GM19328 (cell line): ENCODE measurements around the gene RGS6.
A peak's percentile ranks its signal among the peaks of the same experiment; 100 is the strongest.
"Not testable (repeated sequence)": the region's sequence is repeated elsewhere in the genome, so short reads cannot be mapped to it uniquely, and the experiment has no call there.

Source experiments
- ATAC-seq: cut with Tn5 transposase; IDR thresholded peaks from one replicate; pipeline ENCODE4 v1.9.1; 2021; ENCODE audit warnings: mild to moderate bottlenecking, moderate library complexity; ENCODE audit not compliant: unreplicated experiment

The RGS6 gene

DNA sequence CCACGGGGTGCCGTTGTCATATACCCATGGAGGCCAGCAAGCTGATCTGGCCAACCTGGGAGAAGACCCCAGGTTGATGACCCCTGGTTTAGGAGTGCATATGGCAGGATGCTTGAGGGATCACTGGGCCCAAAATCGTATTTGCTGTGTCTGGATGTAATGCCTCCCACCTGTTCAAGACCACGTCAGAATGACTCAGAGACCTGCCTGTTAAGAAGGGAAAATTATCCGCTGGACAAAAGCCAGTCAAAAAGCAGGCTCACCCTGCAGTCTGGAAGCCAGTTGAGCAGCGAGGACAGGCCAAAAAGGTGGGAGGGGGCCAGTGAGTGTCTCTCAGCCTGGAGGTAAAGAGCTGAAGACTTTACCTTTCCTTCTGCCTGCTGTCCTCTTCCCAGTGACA lies 512.5 kb downstream of the RGS6 start:
- no peak for ATAC-seq

DNA sequence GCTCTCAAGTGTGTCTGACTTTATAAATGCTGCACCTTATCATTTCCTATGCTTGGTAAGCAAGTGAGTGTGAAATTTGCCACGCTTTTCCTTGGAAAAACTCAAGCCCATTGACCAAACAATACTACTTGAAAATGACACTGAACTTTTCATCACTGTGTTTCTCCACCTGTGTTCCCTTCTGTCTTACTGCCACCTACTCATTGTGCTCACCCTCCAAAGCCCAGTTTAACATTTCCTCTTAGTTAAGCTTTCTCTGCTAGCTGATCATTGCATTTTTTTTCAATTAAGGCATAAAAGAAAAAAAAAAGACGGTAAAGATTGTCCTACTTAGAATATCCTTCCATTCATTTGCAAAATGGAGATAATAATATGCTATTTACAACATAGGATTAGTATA lies 516.0 kb downstream of the RGS6 start:
- ATAC-seq, result no peak

DNA sequence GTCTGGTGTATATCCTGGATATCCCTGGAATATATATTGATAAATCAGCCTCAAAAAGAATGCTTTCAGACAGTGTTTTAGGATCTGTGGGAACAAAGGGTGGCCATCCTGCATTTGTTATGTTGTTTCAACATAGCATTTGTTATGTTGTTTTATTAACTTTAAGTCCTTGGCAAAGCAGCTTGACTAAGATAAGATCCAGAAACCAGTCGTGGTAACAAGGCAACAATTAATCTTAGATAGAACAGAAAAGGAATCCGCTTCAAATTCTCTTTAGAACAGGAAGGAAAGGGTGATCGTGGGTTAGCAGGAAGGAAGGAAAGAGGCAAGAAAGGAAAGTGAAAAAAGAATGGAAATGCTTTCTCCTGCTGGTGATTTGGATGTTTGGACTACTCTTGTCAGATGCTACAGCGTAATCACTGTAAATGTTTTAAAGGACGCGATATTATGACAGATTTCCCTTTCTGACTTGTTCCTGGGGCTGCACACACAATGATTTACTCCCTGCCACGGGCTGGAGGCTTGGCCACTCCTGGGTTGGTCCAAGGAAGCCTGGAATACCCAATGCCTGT lies 518.3 kb downstream of the RGS6 start:
- no peak for ATAC-seq

DNA sequence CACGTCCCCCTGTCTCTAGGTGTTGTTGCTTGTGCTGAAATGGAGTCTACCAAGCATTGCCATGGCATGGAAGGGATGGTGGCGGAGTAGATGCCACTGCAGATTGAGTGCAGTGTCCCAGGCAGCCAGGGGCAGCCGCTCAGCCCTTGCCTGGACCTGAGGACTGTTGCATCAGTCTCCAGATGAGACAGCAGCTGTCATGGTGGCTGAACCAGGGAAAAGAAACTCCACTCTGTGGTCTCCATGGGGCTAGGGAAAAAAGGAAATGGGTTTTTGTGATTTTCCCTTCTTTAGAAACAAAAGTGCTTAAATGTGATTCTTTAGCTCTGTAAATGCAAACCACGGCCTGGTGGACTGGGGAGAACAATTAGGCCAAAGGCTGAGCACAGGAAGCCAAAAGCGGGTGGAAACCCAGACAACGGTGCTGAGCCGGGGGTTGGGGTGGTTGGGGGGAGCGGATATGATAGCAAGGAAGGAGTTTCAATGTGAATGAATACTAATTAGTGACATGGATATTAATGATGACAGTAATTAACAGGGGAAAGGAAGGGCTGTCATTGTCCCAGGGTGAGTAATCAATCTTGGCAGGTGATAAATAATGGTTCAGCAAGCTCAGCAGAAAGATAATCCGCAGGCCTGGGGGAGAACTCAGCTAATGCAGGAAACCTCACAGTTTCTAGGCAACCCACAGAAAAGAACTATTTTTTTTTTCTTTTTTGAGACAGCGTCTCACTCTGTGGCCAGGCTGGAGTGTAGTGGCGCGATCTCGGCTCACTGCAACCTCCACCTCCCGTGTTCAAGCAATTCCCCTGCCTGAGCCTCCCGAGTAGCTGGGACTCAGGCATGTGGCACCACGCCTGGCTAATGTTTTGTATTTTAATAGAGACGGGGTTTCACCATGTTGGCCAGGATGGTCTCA lies 519.1 kb downstream of the RGS6 start:
- no peak for ATAC-seq

DNA sequence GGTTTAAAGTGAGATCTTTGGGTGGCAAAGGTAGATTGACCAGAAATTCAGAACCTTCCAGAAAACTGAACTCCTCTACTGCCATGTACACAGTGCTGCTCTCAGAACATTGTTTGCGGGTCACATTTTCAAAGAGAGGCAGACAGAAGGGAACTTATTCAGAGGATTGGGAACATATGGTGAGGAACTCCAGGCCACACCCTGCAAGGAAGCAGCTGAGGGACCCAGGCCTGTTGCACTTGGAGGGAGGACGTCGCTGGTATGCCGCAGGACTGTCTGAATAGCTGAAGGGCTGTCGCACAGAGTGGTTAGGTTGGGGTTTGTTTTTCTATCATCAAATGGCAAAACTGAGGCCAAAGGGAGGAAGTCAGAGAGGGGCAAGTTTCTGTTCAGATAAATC lies 520.5 kb downstream of the RGS6 start:
- ATAC-seq, result no peak

DNA sequence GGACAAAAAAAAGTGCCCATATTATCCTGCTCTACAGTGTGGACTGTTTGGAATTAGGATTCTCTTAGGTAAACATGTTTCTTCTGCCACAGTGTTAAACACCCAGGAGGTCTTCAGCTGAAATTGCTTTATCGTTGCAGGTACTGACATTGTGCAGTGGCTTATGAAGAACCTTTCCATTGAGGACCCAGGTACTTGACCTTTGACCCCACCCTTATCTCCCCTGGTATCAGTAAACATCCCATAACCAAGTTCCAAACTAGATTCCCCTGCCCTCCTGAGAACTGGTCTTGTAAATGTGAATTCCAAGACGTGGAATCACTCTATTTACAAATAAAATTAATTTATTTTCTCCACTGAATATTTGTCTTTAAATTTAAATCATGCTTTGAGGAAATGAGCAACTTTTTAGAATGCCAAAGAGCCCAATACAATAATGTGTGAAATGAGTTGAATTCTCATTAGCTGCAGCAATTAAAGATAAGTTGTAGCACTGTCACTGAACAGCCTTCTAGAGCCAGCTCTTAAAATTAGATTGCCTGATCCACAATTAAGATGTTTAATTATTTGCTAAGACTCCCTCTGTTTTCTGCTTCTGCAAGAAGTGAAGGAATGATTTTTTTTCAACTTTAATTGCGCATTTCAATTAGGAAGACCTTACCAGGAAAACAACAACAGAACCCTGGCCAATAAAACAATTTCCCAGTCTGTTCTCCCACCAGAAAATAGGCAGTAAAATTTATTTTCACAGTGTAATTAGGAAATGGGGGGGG lies 522.3 kb downstream of the RGS6 start:
- no peak for ATAC-seq

DNA sequence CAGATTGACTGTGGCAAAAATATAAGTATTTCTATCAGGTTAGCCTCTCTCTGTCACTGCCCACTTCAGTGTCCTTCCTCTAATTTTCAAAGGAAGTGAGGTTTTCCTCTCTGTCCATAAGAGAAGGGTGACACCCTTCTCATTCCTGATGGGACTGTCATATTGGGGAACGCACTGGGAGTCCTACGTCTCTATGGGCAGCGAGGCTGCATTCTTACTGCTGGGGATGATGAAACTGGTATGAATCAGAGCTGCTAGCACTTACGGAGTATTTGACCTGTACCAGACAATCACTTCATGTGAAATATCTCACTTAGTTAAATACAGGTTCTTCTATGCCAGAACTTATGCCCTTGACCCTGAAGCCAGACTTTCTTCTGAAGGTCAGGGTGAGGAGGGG lies 525.4 kb downstream of the RGS6 start:
- no peak for ATAC-seq

DNA sequence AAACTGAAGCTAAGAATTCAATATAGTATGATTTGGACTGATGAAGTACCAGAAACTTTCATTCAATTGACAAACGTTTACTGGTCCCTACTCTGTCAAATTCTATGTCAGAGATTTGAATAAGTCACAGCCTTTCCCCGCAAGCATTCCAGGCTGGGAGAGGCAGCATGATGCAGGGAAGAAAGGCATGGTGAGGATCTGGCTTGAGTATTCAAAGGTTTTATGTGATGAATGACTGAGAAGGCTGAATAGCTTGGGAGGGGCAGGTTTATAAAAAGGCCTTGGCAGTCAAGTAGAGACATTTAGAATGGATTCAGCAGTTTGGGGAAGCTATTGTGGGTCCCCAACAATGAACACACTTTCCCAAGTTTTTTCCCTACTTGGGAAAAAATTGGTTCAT lies 529.8 kb downstream of the RGS6 start:
- ATAC-seq, result no peak

DNA sequence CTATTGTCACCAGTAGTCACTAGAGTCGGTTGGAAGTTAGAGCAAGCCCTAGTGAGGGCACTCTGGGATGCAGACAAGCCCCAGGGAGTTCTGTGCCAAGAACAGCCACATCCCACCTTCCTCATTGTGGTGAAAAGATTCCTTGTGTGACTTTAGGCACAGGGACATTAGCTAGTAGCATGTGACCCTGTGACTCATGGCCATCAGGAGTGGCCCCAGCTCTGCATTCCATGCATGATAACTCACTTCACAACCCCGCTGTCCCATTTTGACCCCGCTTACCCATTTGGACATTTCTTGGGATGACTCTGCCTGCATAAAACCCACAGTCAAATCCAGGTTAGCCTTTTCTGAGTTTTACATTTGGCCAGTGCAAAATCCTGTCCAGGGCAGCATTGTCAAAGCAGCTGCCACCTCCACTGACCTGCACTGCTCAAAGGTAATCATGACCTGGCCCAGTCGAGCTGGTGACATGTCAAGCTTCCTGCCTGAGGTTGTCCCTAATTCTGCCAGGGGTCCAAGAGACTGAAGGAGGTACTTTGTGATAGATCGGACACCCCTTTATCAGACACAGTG lies 531.1 kb downstream of the RGS6 start:
- ATAC-seq, result no peak

DNA sequence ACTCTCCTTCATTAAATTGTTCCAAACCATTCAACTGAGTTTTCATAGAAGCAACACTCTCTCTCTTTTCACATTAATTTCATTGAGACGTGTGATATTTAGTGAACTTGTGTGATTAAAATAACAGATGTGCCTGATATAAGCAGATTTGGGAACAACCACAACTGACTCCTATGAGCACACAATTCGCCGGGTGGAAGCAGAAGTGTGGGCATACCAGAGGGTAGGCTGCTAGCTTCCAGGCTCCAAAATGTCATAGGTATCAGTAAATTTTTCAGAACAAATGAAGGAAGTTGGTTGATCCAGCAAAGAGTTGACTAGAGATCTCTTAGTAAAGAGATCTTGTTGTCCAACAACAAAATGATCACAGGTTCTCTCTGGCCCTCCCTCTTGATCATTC lies 532.0 kb downstream of the RGS6 start:
- no peak for ATAC-seq

DNA sequence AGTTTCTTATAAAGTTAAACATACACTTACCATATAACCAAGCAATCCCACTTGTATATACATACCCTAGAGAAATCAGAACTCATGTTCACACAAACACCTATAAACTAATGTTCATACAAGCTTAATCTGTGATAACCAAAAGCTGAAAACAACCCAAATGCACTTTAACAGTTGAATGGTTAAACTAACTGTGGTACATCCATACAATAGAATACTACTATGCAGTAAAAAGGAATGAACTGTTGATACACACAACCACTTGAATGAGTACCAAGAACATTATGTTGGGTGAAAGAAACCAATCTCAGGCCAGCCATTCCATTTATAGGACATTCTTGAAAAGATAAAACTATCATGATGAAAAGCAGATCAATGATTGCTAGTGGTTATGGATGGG lies 534.1 kb downstream of the RGS6 start:
- no peak for ATAC-seq

DNA sequence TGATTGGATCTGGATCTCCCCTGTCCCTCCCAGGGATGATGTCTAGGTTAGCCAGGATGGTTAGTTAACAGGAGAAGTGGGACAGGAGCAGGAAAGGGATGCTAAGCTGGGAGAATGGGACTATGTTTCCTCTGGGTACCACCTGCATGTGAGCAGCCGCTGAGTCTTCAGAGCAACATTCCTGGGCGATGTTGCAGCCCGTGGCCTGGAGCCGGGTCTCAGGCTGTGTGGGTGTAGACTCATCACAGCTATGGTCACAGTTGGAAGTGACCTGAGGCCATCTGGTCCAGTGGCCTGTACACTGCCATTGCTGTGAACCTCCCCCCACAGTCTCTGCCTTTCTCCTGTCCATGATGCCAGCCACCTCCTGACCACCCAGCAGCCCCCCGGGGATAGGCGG lies 539.1 kb downstream of the RGS6 start:
- ATAC-seq, result no peak

DNA sequence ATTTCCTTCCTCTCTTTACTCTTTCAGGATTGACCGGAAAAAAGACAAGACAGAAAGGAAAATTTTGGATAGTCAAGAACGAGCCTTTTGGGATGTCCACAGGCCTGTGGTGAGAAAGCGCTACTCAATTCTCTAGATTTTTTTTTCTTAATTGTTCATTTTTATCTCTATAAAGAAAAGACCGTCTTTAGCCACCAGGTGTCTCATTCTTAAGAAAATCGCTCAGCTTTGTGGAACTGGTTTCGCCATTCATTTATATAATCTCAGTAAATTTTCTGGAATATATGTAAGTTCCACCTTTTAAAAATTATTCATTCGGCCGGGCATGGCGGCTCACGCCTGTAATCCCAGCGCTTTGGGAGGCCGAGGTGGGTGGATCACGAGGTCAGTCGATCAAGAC lies 540.6 kb downstream of the RGS6 start:
- no peak for ATAC-seq

DNA sequence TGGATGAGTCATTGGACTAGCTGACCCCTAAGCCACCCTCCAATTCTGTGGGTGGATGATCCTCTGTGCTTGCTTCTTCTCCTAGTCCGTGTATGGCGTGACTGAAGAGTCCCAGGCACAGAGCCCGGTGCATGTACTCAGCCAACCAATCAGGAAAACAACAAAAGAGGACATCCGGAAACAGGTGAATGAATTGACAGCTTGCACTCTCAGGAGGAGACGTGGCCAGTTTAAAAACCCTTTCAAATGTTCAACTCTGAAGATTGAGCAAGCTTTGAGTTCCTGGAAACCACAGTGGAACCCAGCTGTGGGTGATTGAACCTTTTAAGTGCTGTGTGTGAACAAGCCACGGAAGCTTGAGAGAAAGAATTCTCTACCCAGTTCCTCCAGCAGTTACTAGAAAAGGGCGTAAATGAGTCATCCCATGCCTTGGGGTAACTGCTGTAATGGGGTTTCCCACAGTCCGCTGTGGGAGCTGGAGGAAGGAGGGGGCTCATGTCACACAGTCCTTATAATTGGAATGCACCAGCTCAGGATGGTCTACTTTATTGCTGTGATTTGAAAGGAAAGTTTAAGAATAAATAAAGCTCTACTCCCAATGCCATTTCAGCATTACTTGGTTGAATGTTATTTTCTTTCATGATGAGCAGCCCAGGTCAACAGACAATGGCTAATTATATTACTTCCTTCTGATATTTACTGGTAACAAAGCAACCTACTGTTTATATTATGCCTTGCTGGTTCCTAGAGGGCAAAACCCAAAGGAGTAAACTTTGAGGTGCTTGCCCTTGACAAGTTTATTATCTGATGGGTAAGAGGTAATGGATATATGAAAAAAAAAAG lies 544.6 kb downstream of the RGS6 start:
- ATAC-seq, result peak; percentile 81

DNA sequence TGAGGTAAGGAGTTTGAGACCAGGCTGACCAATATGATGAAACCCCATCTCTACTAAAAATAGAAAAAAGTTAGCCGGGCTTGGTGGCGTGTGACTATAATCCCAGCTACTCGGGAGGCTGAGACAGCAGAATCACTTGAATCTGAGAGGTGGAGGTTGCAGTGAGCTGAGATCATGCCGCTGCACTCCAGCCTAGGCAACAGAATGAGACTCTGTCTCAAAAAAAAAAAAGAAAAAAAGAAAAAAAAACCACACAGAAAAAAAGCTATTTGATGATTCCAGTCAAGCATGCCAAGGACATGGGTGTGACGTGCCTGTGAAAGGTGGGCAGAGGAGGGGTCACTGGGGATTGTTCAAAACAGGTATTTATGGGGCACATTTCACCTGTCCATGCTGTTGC lies 545.3 kb downstream of the RGS6 start:
- not testable (repeated sequence) for ATAC-seq

DNA sequence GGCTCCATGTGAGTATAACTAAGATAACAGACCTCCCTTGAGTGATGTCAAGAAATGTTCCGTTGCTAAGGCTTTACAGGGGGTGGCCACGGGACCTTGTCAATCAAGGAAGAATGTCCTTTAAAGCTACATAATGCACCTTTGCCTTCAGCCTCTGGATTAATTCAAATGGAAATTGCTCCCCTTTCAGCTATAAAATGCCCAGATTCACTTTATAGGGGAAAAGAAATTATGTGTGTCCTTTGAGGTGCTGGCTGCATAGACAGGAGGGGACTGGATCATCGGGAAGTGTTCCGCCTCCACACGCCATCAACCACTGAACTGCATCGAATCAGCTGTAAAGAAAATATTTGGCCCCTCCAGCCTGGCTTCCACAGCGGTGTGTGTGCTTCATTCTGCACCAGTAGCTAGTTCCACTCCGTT lies 546.3 kb downstream of the RGS6 start:
- no peak for ATAC-seq

DNA sequence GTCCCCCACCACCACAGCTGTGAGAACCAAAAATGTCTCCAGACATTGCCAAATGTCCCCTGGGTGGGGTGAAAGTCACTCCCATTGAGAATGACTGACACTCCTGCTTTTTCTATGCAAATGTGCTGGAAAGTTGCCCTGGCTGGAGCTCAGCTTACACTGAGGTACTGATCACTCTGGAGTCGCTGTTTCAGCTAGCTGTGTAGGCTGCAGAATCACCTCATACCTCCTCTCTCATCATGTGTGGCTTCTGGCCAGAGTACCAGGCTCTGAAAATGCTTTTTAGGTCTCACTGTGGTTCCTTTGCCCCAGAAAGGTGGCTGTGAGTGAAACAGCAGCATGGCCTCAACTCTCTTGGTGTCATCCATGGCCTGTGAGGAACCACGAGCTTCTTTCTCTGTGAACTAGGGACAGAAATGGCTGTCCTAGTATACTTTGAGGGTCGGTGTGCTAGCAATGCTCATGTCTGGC lies 547.3 kb downstream of the RGS6 start:
- ATAC-seq, result no peak

DNA sequence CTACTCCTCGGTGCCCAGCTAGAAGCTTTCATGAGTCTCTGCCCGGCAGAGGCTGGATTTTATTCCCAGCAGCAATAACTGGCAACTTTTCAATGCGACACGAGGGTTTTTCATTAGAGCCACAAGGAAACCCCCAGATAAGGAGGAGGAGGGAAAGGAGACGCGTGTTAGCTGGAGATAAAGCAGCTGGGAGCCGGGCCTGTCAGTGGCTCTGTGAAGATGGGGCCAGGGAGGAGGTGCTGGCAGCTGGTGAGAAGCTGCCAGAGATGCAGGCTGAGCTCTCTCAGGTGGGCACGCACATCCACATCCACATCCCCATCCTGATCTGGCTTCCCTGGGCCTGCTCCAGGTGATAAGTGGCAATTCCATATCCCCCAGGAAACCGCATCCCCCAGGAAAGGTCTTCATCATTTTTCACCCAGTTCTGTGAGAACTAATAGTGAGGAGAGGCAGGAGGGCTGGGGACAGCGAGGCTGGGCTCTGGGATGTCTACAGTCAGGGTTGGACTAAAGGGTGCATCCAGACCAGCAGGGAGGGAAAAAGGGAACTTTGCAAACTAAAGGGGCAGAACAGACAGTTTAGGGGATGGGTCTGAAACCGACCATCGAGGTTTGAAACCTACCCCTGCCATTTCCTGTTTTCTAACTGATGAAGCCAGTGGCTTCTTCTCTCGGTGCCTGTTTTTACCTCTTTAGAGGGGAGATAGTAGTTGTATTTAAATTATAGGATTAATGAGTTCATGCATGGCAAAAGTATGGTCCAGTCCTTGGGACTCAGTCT lies 548.4 kb downstream of the RGS6 start:
- ATAC-seq, result no peak

DNA sequence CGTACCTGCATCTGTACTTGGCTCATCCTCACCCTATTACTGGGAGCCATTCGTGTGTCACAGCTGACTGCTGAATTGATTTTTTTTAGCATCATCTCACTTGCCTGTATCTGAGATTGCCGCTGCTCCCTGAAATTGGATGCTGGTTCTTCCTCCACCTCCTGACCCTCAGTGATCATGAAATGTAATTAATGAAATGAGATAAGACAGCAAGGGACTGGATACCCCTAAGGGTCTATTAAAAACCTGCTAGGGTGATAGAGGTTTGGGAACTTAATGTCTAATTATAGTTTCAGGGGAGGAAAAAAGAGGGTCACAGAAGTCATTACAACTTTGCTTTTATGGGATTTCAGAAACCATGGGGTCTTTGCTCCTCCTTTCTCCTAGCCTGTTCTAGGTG lies 551.1 kb downstream of the RGS6 start:
- no peak for ATAC-seq

DNA sequence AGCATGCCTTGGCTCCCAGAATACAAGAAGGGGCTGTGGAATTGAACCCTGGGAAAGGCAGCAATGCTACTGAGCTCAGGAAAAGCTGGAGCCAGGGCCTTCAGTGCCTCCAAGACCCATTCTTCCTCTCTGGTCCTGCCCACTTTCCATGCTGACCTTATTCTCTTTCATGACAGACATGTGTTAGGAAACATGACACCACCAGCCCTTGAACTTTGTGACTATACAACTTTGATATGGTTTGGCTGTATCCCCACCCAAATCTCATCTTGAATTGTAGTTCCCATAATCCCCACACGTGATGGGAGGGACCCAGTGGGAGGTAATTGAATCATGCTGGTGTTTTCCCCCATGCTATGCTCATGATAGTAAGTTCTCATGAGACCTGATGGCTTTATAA lies 553.5 kb downstream of the RGS6 start:
- ATAC-seq, result no peak
